ENCODE measurements around the gene FLNC. TPM values are rescaled to one million over a fixed set of nuclear protein-coding genes. Genes with fewer than 3 reads are reported as not detected.
A peak's percentile ranks its signal among the peaks of the same experiment; 100 is the strongest.

Gene FLNC
- total RNA-seq, 1 donor from 2014 or later, result 11.7 TPM

GRCh38 chr7:128885370-128886187 lies 55.4 kb downstream of the FLNC start:
- DNase-seq (peak; percentile 3), ATAC-seq (no peak)
- Histone ChIP-seq H3K4me3 (no peak overlapping the region), H3K4me1 (no peaks in the 10 kb centered on the region), H3K9me3 (no peaks in the 10 kb centered on the region), H3K36me3 (no peaks in the 10 kb centered on the region), H3K27ac (no peak overlapping the region), H3K27me3 (ENCODE audit: low read depth) (peaks cover 1% of the 10 kb centered on the region)
- no peak for TF ChIP-seq CTCF (IDR thresholded peaks at IDR 0.05)
- intact Hi-C loops (cut with DNase I), result no loop called here

- Histone ChIP-seq H3K27ac (no peak overlapping the region), H3K4me3 (no peak overlapping the region), H3K9me3 (no peaks in the 10 kb centered on the region), H3K27me3 (ENCODE audit: low read depth) (peaks cover 11% of the 10 kb centered on the region), H3K4me1 (peaks cover 6% of the 10 kb centered on the region), H3K36me3 (no peaks in the 10 kb centered on the region)
- intact Hi-C loops (cut with DNase I), result no loop called here
- DNase-seq (no peak), ATAC-seq (no peak)
- TF ChIP-seq CTCF (IDR thresholded peaks at IDR 0.05), result no peak
These were observed 56.4 kb downstream of the FLNC start for GRCh38 chr7:128886391-128887168.

GRCh38 chr7:128887169-128888038 lies 57.2 kb downstream of the FLNC start:
- TF ChIP-seq CTCF (IDR thresholded peaks at IDR 0.05), result no peak
- Histone ChIP-seq H3K36me3 (no peaks in the 10 kb centered on the region), H3K4me3 (no peak overlapping the region), H3K4me1 (peaks cover 6% of the 10 kb centered on the region), H3K9me3 (no peaks in the 10 kb centered on the region), H3K27me3 (ENCODE audit: low read depth) (peaks cover 20% of the 10 kb centered on the region), H3K27ac (no peak overlapping the region)
- DNase-seq, result no peak
- ATAC-seq, result no peak
- intact Hi-C loops (cut with DNase I), result no loop called here

- TF ChIP-seq CTCF (IDR thresholded peaks at IDR 0.05), result no peak
- Histone ChIP-seq H3K4me1 (peaks cover 6% of the 10 kb centered on the region), H3K36me3 (no peaks in the 10 kb centered on the region), H3K27me3 (ENCODE audit: low read depth) (peaks cover 22% of the 10 kb centered on the region), H3K27ac (no peak overlapping the region), H3K4me3 (no peak overlapping the region), H3K9me3 (no peaks in the 10 kb centered on the region)
- DNase-seq (no peak), ATAC-seq (no peak)
- intact Hi-C loops (cut with DNase I), result no loop called here
These were observed 58.0 kb downstream of the FLNC start for GRCh38 chr7:128888039-128888755.

- Histone ChIP-seq H3K27ac (no peak overlapping the region), H3K4me3 (no peak overlapping the region), H3K36me3 (no peaks in the 10 kb centered on the region), H3K9me3 (no peaks in the 10 kb centered on the region), H3K4me1 (peaks cover 6% of the 10 kb centered on the region), H3K27me3 (ENCODE audit: low read depth) (peaks cover 22% of the 10 kb centered on the region)
- ATAC-seq (no peak), DNase-seq (no peak)
- intact Hi-C loops (cut with DNase I), result no loop called here
- TF ChIP-seq CTCF (IDR thresholded peaks at IDR 0.05), result no peak
These were observed 58.5 kb downstream of the FLNC start for GRCh38 chr7:128888756-128889095.

Data from lower lobe of right lung (tissue), 2 donors.